ENCODE data around the gene LEMD1.
A peak's percentile ranks its signal among the peaks of the same experiment; 100 is the strongest.

Gene LEMD1

GRCh38 chr1:205375835-205376545 is 45.9 kb downstream of the LEMD1 start:
- TF ChIP-seq CTCF (IDR thresholded peaks at IDR 0.05; ENCODE audit: unreplicated experiment in 3 of 3), result no peak
- H3K36me3 Mint-ChIP-seq (ENCODE audit: low read depth), result no peaks in the 10 kb centered on the region
- no peaks in the 10 kb centered on the region for H3K9me3 Mint-ChIP-seq
- peaks cover 56% of the 10 kb centered on the region for H3K4me1 Mint-ChIP-seq
- peak overlapping the region; percentile 25 to 92 (median 91) for H3K27ac Mint-ChIP-seq
- H3K4me3 Mint-ChIP-seq, result peak overlapping the region; percentile 6 to 53 (median 37)
- no peaks in the 10 kb centered on the region for H3K27me3 Mint-ChIP-seq (ENCODE audit: low read depth)

DNA sequence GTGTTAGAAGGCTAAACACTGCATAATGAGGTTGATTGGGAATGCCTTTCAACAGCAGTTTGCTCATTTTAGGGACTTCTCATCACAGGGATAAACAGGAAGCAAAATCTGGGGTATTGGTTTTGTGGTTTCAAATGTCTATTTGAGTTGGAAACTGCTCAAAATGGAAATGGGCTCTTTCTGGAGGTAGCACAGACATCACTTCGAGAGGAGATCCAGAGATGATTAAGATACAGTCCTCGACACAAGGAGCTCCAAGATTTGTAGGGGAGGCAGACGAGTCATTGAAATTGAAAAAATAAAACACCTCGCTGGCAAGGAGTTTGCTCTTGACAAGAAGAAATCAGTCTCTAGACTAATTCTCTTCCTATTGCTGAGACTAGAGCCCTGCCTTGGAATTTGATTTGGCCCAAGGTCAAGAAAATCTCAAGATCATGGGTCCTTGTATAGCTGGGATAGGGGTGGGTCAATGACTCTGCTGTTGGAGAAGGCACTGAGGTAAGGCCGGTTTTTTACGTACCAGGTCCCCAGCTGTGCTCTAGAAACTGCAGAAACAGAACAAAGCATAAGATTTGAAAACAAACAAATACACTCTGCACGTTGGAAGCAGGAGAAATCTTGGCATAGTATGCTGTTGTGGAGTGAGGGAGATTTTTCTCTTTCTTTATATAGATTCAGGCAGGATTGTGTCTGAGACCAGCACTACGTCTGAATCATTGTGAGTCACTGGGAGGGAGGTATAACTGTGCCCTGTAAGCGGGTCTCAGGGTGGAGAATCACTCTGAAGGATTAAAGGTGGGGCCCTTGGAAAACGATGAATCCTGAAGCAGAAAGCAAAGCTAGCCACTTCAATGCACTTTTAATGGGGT is 47.4 kb downstream of the LEMD1 start:
- no peak for TF ChIP-seq CTCF (IDR thresholded peaks at IDR 0.05; ENCODE audit: unreplicated experiment in 3 of 3)

GRCh38 chr1:205373798-205374175 is 48.1 kb downstream of the LEMD1 start:
- Mint-ChIP-seq H3K4me1 (peaks cover 70% of the 10 kb centered on the region), H3K9me3 (no peaks in the 10 kb centered on the region), H3K36me3 (ENCODE audit: low read depth) (no peaks in the 10 kb centered on the region), H3K27me3 (ENCODE audit: low read depth) (no peaks in the 10 kb centered on the region), H3K27ac (peak overlapping the region; percentile 89 to 92 (median 89)), H3K4me3 (peak overlapping the region in 2 of 3 experiments; percentile 54 to 72)
- no peak for TF ChIP-seq CTCF (IDR thresholded peaks at IDR 0.05; ENCODE audit: unreplicated experiment in 3 of 3)

More for the DNA sequence above, 47.4 kb downstream of the LEMD1 start:
- Mint-ChIP-seq H3K27ac (peak overlapping the region; percentile 89 to 92 (median 89)), H3K36me3 (ENCODE audit: low read depth) (no peaks in the 10 kb centered on the region), H3K9me3 (no peaks in the 10 kb centered on the region), H3K27me3 (ENCODE audit: low read depth) (no peaks in the 10 kb centered on the region), H3K4me1 (peaks cover 70% of the 10 kb centered on the region), H3K4me3 (peak overlapping the region in 2 of 3 experiments; percentile 54 to 72)

GRCh38 chr1:205373022-205373797 is 48.6 kb downstream of the LEMD1 start:
- no peak for TF ChIP-seq CTCF (IDR thresholded peaks at IDR 0.05; ENCODE audit: unreplicated experiment in 3 of 3)
- H3K9me3 Mint-ChIP-seq, result no peaks in the 10 kb centered on the region
- H3K4me1 Mint-ChIP-seq, result peaks cover 70% of the 10 kb centered on the region
- peak overlapping the region; percentile 52 to 72 (median 54) for H3K4me3 Mint-ChIP-seq
- H3K27me3 Mint-ChIP-seq (ENCODE audit: low read depth), result no peaks in the 10 kb centered on the region
- H3K36me3 Mint-ChIP-seq (ENCODE audit: low read depth), result no peaks in the 10 kb centered on the region
- peak overlapping the region; percentile 89 to 92 (median 89) for H3K27ac Mint-ChIP-seq

DNA sequence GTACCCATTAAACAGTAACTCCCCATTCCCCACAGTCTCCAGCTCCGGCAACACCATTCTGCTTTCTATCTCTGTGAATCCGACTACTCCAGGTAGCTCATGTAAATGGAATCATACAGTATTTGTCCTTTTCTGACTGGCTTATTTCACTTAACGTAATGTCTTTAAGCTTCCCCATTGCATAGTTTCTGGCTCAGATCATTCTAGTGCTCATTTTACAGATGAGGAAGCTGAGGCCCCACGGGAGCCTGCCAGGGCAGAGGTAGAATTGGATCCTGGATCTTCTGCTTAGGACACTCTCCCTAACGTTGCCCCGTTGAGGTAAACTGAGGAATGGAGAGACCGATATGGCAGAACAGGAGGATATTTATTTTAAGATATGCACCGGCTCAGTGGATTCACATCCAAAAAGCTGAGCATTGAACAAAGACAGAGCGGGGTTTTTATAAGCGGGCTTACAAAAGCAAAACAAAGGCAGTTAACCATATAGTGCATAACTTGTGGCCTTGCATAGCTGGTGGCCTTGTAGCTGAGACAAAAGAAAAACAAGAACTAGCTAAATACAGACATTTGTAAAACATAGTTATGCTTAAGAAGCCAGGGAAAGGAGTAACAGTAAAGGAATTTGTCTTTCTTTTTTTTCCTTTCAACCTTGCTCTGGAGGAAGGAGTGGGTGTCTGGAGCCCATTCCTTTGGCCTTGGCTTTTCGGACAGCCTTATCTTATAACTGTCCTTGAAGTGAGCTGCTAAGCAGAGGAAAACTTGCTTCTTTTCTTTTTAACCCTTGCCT is 49.8 kb downstream of the LEMD1 start:
- Mint-ChIP-seq H3K27ac (peak overlapping the region; percentile 89 to 92 (median 89)), H3K9me3 (no peaks in the 10 kb centered on the region), H3K36me3 (ENCODE audit: low read depth) (no peaks in the 10 kb centered on the region), H3K4me1 (peaks cover 75% of the 10 kb centered on the region), H3K27me3 (ENCODE audit: low read depth) (no peaks in the 10 kb centered on the region), H3K4me3 (peak overlapping the region in 2 of 3 experiments; percentile 36 to 54)
- TF ChIP-seq CTCF (IDR thresholded peaks at IDR 0.05; ENCODE audit: unreplicated experiment in 3 of 3), result no peak

Data from nephron (organoid).